ENCODE results near the gene TMEM156.
"Not testable (repeated sequence)": the region's sequence is repeated elsewhere in the genome, so short reads cannot be mapped to it uniquely, and the experiment has no call there.

The TMEM156 gene

GRCh38 chr4:39043861-39044363 lies 11.7 kb upstream of the TMEM156 start:
- DNase-seq (ENCODE audit: low spot score): peak; percentile 56

GRCh38 chr4:39043058-39043860 lies 11.1 kb upstream of the TMEM156 start:
- peak; percentile 49 for DNase-seq (ENCODE audit: low spot score)

DNA sequence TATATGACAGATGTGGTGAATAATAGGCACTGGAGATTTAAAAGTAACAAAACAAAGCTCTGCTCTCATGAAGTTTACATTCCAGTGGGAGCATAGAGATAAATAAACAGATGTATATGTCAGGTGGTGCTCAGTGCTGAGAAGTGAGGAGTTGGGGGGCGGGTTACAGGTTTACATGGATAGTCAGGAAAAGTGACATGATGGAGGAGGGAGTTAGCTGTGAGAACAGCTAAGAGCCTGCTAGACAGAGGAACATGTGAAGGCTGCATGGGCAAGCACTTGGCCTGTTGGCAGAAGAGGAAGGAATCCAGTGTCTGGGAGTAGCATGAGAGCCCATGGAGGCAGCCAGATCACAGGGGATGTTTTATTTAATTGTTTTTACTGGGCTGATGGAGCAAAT lies 10.2 kb upstream of the TMEM156 start:
- no peak for DNase-seq (ENCODE audit: low spot score)

GRCh38 chr4:39039108-39039507 lies 6.9 kb upstream of the TMEM156 start:
- no peak for DNase-seq (ENCODE audit: low spot score)

DNA sequence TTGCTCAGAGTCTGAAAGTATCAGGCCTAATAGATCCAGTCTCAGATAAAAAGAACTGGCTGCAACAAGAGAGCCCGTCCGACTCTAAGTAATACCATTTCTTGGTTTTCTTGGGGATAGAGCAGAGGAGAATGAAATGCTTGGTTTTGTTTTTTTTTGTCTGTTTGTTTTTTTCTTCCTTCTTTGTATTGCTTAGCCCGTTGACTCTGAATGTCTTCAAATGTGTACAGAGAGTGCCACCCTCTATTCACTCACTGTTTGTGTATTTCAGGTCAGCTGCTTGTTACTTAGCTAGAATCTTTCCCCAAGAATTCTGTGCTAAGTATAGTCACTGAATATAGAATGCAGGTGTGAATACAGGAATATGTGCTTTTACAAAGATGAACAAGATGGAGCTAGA lies 5.7 kb upstream of the TMEM156 start:
- DNase-seq (ENCODE audit: low spot score): no peak

GRCh38 chr4:39037491-39037825 lies 5.2 kb upstream of the TMEM156 start:
- no peak for DNase-seq (ENCODE audit: low spot score)

GRCh38 chr4:39036172-39036571 lies 4.0 kb upstream of the TMEM156 start:
- no peak for DNase-seq (ENCODE audit: low spot score)

DNA sequence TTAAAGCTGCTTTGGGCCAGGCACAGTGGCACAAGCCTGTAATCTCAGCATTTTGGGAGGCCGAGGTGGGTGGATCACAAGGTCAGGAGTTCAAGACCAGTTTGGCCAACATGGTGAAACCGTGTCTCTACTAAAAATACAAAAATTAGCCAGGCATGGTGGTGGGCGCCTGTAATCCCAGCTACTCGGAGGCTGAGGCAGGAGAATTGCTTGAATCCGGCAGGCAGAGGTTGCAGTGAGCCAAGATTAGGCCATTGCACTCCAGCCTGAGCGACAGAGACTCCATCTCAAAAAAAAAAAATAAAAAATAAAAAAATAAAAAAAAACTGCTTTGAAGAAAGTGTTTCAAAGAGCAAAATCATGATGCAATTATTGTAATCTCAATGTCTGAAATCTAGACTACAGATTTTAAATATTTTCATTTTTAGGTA lies 604 bp downstream of the TMEM156 start:
- not testable (repeated sequence) for DNase-seq (ENCODE audit: low spot score)

DNA sequence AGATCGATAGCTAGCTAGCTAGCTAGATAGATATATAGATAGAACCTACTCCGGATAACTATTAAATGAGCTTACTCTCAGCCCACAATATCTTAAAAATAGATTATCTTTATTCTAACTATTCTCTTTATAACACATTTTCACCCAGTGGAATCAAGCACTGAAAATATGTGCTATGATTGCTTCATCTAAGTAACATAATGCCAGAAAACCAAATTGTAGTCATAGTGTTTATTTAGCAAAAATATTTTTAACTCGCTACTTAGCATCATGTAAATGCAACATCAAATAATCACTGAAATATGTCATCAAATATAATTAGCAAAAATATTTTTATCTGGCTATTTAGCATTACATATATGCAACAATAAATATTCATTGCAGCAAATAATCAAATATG lies 1.5 kb downstream of the TMEM156 start:
- DNase-seq (ENCODE audit: low spot score): no peak

- DNase-seq (ENCODE audit: low spot score): no peak
These were observed 2.2 kb downstream of the TMEM156 start for GRCh38 chr4:39029752-39030694.

DNA sequence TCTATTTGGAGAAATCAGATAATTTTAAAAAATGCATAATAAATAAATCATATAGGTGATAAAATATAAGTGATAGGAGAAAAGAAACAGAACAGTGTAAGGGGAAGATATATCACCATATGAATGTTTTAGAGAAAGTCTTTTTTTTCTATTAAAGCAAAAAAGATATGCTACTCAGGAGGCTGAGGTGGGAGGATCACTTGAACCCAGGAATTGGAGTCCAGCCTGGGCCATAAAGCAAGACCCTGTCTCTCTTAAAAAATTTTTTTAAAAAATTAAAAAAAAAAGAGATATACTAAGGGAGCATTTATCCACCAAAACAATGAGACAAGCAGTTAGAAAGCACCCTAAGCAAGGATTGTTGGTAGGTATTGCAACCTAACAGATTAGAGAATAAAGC lies 6.1 kb downstream of the TMEM156 start:
- no peak for DNase-seq (ENCODE audit: low spot score)

DNA sequence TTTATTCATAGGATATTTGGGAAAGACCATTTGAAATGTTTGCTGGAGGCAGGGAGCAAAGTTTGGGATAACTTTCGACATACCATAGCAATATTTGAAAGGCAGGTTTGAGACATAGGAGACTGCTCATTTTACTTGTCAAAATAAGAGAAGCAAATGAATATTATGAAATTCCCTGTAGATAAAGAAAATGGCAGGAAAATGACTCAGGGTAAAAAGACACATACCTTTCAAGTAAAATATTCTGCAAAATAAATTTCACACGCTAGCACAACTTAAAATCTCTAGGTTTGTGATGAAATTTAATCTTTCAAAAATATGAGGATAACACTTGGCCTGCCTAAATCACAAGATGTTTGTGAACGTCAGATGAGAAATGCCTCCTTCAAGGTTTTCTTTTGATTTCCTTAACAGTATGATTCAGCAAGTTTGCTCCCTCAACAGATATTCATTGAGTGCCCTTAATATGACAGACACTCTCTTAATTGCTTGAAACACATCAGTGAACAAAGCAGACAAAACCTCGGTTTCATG lies 6.6 kb downstream of the TMEM156 start:
- no peak for DNase-seq (ENCODE audit: low spot score)

DNA sequence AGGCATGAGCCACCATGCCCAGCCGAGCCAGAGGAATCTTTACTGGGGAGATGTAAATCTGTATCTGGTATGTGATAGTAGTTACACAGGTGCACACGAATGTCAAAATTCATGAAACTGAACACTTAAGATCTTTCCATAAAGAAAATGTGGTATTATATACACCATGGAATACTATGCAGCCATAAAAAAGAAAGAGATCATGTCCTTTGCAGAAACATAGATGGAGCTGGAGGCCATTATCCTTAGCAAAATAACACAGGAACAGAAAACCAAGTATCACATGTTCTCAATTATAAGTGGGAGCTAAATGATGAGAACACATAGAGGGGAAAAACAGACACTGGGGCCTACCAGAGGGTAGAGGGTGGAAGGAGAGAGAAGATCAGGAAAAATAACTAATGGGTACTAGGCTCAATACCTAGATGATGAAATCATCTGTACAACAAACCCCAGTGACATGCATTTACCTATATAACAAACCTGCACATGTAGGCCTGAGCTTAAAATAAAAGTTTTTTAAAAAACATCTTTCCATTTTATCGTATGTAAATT lies 7.8 kb downstream of the TMEM156 start:
- no peak for DNase-seq (ENCODE audit: low spot score)

DNA sequence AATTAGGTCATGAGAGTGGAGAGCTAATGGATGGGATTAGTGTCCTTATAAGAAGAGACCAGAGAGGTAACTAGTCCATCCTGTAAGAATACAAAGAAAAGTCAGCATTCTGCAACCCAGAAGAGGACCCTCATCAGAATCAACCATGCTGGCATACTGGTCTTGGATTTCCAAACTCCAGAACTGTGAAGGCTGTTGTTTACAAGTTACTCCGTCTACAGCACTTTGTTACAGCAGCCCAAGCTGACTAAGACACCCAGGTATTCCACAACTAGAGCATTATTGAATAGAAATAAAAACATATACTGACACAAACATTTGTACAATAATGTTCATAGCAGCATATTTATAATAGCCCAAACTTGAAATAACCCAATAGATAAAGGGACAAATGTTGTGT lies 9.2 kb downstream of the TMEM156 start:
- no peak for DNase-seq (ENCODE audit: low spot score)

DNA sequence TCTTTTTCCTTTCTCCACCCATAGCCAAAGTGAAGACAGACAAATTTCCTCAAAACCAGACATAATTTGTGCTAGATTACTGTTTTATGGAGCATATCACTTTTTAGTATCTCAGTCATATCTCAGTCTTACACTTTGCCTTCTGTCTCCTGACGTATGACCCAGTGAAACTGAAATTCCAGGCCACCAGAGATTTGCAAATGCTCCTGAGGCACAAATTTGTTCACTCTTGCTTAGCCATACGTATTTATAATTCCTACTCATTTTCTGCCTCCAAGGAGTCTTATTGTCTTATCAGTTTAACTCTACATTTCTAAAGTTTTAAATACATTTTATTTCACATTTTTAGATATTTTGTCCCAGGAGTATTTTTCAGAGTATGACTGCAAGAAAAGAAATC lies 10.0 kb downstream of the TMEM156 start:
- DNase-seq (ENCODE audit: low spot score): no peak

DNA sequence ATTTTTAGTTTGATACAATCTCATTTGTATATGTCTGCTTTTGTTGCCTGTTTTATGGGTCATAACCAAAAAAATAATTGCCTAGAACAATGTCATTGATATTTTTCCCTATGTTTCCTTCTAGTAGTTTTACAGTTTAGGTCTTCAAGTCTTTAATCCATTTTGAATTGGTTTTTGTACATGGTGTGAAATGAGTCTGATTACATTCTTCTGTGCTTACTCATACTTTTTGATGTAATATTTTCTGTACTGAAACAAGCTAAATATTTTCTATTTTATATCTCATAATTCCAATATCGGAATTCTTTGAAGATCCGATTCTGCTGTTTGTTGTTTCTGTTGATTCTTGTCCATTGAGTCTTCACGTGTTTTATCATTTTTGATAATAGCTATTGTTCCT lies 10.6 kb downstream of the TMEM156 start:
- no peak for DNase-seq (ENCODE audit: low spot score)

DNA sequence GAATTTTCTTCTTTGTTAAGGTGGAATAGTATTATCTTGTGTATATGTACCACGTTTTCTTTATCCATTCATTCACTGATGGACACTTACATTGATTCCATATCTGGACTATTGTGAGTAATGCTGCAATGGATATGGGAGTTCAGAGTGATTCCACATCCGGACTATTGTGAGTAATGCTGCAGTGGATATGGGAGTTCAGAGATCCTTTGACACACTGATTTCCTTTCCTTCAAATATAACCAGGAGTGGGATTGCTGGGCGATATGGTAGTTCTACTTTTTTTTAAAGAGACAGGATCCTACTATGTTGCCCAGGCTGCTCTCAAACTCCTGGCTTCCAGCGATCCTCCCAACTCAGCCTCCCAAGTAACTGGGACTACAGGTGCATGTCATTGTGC lies 12.1 kb downstream of the TMEM156 start:
- no peak for DNase-seq (ENCODE audit: low spot score)

DNA sequence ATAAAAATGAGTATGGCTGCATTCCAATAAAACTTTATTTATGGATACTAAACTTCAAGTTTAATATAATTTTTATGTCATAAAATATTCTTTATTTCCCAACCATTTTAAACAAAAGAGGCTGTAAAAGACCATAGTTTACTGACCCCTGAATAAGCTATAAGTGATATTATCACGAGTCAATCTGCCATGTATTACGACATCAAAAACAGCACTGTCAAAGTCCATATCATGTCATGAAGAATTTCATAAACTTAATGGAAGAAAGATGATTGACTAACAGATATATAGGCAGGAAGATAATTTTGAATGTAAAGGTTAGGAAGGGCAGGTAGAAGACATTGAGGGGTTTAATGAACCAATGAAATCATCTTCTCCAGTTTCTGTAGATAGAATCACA lies 18.2 kb downstream of the TMEM156 start:
- no peak for DNase-seq (ENCODE audit: low spot score)

DNA sequence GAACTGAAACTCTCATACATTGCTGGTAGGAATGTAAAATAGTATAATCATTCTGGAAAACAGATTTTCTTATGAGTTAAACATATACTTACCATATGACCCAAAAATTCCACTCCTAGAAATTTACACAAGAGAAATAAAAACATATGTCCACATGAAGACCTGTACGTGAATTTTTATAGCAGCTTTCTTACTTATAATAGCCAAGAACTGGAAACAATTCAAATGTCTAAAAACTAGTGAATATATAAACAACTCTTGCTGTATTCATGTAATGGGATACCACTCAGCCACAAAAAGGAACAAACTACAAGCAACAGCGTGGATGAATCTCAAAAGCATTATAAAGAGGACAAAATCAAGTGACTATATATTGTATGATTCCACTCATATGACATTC lies 27.5 kb downstream of the TMEM156 start:
- no peak for DNase-seq (ENCODE audit: low spot score)

DNA sequence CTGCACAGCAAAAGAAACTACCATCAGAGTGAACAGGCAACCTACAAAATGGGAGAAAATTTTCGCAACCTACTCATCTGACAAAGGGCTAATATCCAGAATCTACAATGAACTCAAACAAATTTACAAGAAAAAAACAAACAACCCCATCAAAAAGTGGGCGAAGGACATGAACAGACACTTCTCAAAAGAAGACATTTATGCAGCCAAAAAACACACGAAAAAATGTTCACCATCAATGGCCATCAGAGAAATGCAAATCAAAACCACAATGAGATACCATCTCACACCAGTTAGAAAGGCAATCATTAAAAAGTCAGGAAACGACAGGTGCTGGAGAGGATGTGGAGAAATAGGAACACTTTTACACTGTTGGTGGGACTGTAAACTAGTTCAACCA lies 30.2 kb downstream of the TMEM156 start:
- not testable (repeated sequence) for DNase-seq (ENCODE audit: low spot score)

DNA sequence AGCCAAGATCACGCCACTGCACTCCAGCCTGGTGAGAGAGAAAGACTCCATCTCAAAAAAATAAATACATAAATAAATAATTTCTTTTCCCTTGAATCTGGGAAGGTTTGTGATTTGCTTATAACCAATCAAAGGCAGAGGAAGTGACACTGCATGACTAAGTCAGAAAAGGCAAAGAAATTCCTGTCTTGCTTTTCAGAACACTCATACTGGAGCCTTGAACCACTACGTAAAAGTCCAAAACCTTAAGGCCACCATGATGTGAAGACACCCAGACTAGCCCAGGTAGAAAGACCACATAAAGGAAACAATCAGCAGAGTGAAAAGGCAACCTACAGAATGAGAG lies 36.6 kb downstream of the TMEM156 start:
- no peak for DNase-seq (ENCODE audit: low spot score)

DNA sequence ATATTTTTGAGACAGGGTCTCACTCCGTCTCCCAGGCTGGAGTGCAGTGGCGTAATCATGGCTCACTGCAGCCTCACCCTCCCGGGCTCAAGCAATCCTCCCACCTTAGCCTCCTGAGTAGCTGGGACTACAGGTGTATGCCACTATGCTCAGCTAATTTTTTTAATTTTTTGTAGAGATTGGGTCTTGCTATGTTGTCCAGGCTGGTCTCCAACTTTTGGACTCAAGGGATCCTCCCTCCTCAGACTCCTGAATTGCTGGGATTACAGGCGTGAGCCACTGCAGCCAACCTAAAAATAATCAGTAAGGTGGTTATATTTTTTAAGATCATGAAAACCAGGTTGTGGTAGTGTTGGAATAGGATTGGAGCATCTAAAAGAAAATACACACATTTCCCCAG lies 38.1 kb downstream of the TMEM156 start:
- no peak for DNase-seq (ENCODE audit: low spot score)

GRCh38 chr4:38993683-38994082 lies 38.5 kb downstream of the TMEM156 start:
- no peak for DNase-seq (ENCODE audit: low spot score)
